Embryonic facial prominence (tissue), 1 donor: ENCODE results near the gene CIB4.

Experiments
- DNase-seq: peaks from one replicate; pipeline ENCODE4 v3.0.0-alpha.2; 2016; ENCODE audit errors: extremely low spot score

The CIB4 gene

GRCh38 chr2:26642429-26642828 lies 1.3 kb upstream of the CIB4 start:
- no peak for DNase-seq

GRCh38 chr2:26640331-26640745 lies 828 bp downstream of the CIB4 start:
- no peak for DNase-seq

GRCh38 chr2:26639685-26640243 lies 1.4 kb downstream of the CIB4 start:
- DNase-seq: no peak

GRCh38 chr2:26637811-26638310 lies 3.3 kb downstream of the CIB4 start:
- no peak for DNase-seq

GRCh38 chr2:26636935-26637334 lies 4.2 kb downstream of the CIB4 start:
- no peak for DNase-seq

- DNase-seq: no peak
These were observed 5.8 kb downstream of the CIB4 start for GRCh38 chr2:26635401-26635800.

GRCh38 chr2:26634636-26635230 lies 6.4 kb downstream of the CIB4 start:
- no peak for DNase-seq

GRCh38 chr2:26633993-26634595 lies 7.1 kb downstream of the CIB4 start:
- no peak for DNase-seq

GRCh38 chr2:26633351-26633945 lies 7.7 kb downstream of the CIB4 start:
- DNase-seq: no peak

- no peak for DNase-seq
These were observed 8.5 kb downstream of the CIB4 start for GRCh38 chr2:26632624-26633185.

GRCh38 chr2:26631401-26632170 lies 9.6 kb downstream of the CIB4 start:
- no peak for DNase-seq

- DNase-seq: no peak
These were observed 10.4 kb downstream of the CIB4 start for GRCh38 chr2:26630669-26631360.

GRCh38 chr2:26630235-26630634 lies 10.9 kb downstream of the CIB4 start:
- no peak for DNase-seq

GRCh38 chr2:26629751-26630150 lies 11.4 kb downstream of the CIB4 start:
- no peak for DNase-seq

GRCh38 chr2:26629346-26629630 lies 11.9 kb downstream of the CIB4 start:
- no peak for DNase-seq

- DNase-seq: no peak
These were observed 12.4 kb downstream of the CIB4 start for GRCh38 chr2:26628561-26629345.

GRCh38 chr2:26627350-26628105 lies 13.6 kb downstream of the CIB4 start:
- no peak for DNase-seq

GRCh38 chr2:26626606-26627005 lies 14.6 kb downstream of the CIB4 start:
- no peak for DNase-seq

GRCh38 chr2:26623541-26624495 lies 17.3 kb downstream of the CIB4 start:
- no peak for DNase-seq
